ENCODE results near the gene ELP2. TPM values are rescaled to one million over a fixed set of nuclear protein-coding genes. Genes with fewer than 3 reads are reported as not detected.

ELP2 gene
- total RNA-seq, 1 experiment from 2014 or later: 47.3 TPM

DNA sequence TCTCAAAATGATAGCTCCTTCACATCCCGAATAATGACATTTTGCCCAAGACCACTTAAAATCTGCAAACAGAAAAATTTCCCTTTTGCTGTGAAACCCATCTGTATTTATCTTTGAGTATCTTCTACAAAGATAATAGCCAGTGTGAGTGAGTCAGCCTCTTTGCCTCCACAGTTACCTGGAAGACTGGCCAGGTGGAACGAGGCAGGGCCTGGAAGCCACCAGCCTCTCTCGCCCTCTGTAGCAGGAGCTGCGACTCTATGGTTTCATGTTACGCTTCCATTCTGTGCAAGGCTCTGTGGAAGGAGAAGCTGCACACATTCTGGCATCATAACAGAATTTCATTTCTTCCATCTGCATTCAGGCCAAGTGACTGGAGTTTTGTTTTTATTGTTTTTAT is 9.5 kb downstream of the ELP2 start:
- TF ChIP-seq EZH2 (IDR thresholded peaks at IDR 0.05; ENCODE audit: low read length, unreplicated experiment) (no peak), EZH2phosphoT487 (IDR thresholded peaks at IDR 0.05; ENCODE audit: borderline replicate concordance, low read length) (no peak)
- TF ChIP-seq, protein P1, sequence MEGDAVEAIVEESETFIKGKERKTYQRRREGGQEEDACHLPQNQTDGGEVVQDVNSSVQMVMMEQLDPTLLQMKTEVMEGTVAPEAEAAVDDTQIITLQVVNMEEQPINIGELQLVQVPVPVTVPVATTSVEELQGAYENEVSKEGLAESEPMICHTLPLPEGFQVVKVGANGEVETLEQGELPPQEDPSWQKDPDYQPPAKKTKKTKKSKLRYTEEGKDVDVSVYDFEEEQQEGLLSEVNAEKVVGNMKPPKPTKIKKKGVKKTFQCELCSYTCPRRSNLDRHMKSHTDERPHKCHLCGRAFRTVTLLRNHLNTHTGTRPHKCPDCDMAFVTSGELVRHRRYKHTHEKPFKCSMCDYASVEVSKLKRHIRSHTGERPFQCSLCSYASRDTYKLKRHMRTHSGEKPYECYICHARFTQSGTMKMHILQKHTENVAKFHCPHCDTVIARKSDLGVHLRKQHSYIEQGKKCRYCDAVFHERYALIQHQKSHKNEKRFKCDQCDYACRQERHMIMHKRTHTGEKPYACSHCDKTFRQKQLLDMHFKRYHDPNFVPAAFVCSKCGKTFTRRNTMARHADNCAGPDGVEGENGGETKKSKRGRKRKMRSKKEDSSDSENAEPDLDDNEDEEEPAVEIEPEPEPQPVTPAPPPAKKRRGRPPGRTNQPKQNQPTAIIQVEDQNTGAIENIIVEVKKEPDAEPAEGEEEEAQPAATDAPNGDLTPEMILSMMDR (conservative IDR thresholded peaks at IDR 0.05; ENCODE audit: low read depth, low read length): no peak
- ChIA-PET CTCF (no interaction called here), POLR2A (ENCODE audit: unreplicated experiment) (no interaction called here)
- H3K27ac ChIP-seq (ENCODE audit: low read length): no peak overlapping the region
- H3K4me3 ChIP-seq (ENCODE audit: low read length): no peak overlapping the region
- H4K20me1 ChIP-seq (ENCODE audit: low read length): no peaks in the 10 kb centered on the region
- H3K79me2 ChIP-seq (ENCODE audit: low read length): peaks cover 5% of the 10 kb centered on the region; the same call in 1 of the 2 replicates
- ATAC-seq (no peak), DNase-seq (no peak)
- intact Hi-C loops (cut with micrococcal nuclease): no loop called here
- H3K9ac ChIP-seq (ENCODE audit: low read length): no peak overlapping the region
- no peaks in the 10 kb centered on the region for H3F3A ChIP-seq (ENCODE audit: low read length, unreplicated experiment)
- H3K9me3 ChIP-seq (ENCODE audit: low read length): no peaks in the 10 kb centered on the region
- no TSS peak for BruUV-seq (replicated peaks)
- no peaks in the 10 kb centered on the region for H3K9me2 ChIP-seq (replicated peaks; ENCODE audit: low read length)
- H3K36me3 ChIP-seq (ENCODE audit: low read depth, low read length): peaks cover 4% of the 10 kb centered on the region; the same call in 1 of the 2 replicates
- H2AFZ ChIP-seq (ENCODE audit: low read length): no peak overlapping the region
- no peaks in the 10 kb centered on the region for H3K27me3 ChIP-seq (ENCODE audit: low read length)
- no peak overlapping the region for H3K4me2 ChIP-seq (ENCODE audit: low read length)
- no peaks in the 10 kb centered on the region for H3K4me1 ChIP-seq (ENCODE audit: insufficient read depth, low read length)

DNA sequence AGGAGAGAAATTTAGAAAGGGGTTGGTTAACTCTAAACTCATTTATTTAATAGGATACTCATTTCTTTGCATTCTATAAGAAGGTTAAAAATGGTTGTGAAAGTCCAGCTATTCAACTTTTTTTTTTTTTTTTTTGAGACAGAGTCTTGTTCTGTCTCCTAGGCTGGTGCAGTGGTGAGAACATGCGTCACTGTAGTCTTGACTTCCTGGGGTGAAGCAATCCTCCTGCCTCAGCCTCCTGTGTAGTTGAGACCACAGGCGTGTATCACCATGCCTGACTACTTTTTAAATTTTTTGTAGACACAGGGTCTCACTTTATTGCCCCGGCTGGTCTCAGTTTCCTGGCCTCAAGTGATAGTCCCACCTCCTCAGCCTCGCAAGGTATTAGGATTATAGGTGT is 11.9 kb downstream of the ELP2 start:
- Histone ChIP-seq H3K27me3 (ENCODE audit: low read length) (no peaks in the 10 kb centered on the region), H3K79me2 (ENCODE audit: low read length) (no peaks in the 10 kb centered on the region), H3K36me3 (ENCODE audit: low read depth, low read length) (peaks cover 7% of the 10 kb centered on the region; the same call in 1 of the 2 replicates), H3F3A (ENCODE audit: low read length, unreplicated experiment) (no peaks in the 10 kb centered on the region), H3K9ac (ENCODE audit: low read length) (no peak overlapping the region), H3K4me2 (ENCODE audit: low read length) (no peak overlapping the region), H3K9me3 (ENCODE audit: low read length) (no peaks in the 10 kb centered on the region), H3K9me2 (replicated peaks; ENCODE audit: low read length) (no peaks in the 10 kb centered on the region), H3K27ac (ENCODE audit: low read length) (no peak overlapping the region), H2AFZ (ENCODE audit: low read length) (no peak overlapping the region), H3K4me1 (ENCODE audit: insufficient read depth, low read length) (no peaks in the 10 kb centered on the region), H4K20me1 (ENCODE audit: low read length) (no peaks in the 10 kb centered on the region), H3K4me3 (ENCODE audit: low read length) (no peak overlapping the region)
- ATAC-seq (no peak), DNase-seq (no peak)
- CTCF ChIA-PET: interaction anchor here (0.7 kb wide), 1 partner anchor 440 kb away, joined by 3 read pairs; no protein-coding TSS in a partner anchor
- no TSS peak for BruUV-seq (replicated peaks)
- intact Hi-C loops (cut with micrococcal nuclease): no loop called here
- no peak for TF ChIP-seq EZH2phosphoT487 (IDR thresholded peaks at IDR 0.05; ENCODE audit: borderline replicate concordance, low read length)
- no peak for TF ChIP-seq EZH2 (IDR thresholded peaks at IDR 0.05; ENCODE audit: low read length, unreplicated experiment)
- TF ChIP-seq, protein P1 (conservative IDR thresholded peaks at IDR 0.05; ENCODE audit: low read depth, low read length): no peak
- POLR2A ChIA-PET (ENCODE audit: unreplicated experiment): no interaction called here

DNA sequence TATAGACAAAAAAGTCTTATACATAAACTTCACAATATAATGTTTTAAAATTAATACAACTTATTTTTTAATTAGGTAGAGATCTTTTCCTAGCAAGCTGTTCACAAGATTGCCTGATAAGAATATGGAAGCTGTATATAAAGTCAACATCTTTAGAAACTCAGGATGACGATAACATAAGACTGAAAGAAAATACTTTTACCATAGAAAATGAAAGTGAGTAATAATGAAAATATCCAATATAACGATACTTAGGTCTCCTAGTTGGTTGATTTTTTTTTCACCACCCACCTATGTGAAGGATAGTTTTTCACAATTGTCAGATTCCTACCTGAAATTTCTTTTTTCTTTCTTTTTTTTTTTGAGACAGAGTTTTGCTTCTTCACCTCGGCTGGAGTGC is 13.1 kb downstream of the ELP2 start:
- Histone ChIP-seq H3F3A (ENCODE audit: low read length, unreplicated experiment) (no peaks in the 10 kb centered on the region), H3K9ac (ENCODE audit: low read length) (no peak overlapping the region), H3K9me3 (ENCODE audit: low read length) (no peaks in the 10 kb centered on the region), H3K4me3 (ENCODE audit: low read length) (no peak overlapping the region), H3K4me1 (ENCODE audit: insufficient read depth, low read length) (no peaks in the 10 kb centered on the region), H3K4me2 (ENCODE audit: low read length) (no peak overlapping the region), H3K79me2 (ENCODE audit: low read length) (no peaks in the 10 kb centered on the region), H3K27ac (ENCODE audit: low read length) (no peak overlapping the region), H3K9me2 (replicated peaks; ENCODE audit: low read length) (no peaks in the 10 kb centered on the region), H4K20me1 (ENCODE audit: low read length) (no peaks in the 10 kb centered on the region), H2AFZ (ENCODE audit: low read length) (no peak overlapping the region), H3K36me3 (ENCODE audit: low read depth, low read length) (peaks cover 7% of the 10 kb centered on the region; the same call in 1 of the 2 replicates), H3K27me3 (ENCODE audit: low read length) (no peaks in the 10 kb centered on the region)
- ATAC-seq (no peak), DNase-seq (no peak)
- intact Hi-C loops (cut with micrococcal nuclease): no loop called here
- no TSS peak for BruUV-seq (replicated peaks)
- POLR2A ChIA-PET (ENCODE audit: unreplicated experiment): no interaction called here
- TF ChIP-seq EZH2 (IDR thresholded peaks at IDR 0.05; ENCODE audit: low read length, unreplicated experiment): no peak
- no peak for TF ChIP-seq EZH2phosphoT487 (IDR thresholded peaks at IDR 0.05; ENCODE audit: borderline replicate concordance, low read length)
- TF ChIP-seq, protein P1 (conservative IDR thresholded peaks at IDR 0.05; ENCODE audit: low read depth, low read length): no peak
- CTCF ChIA-PET: no interaction called here
